Skin epidermis (tissue), 12 donors: ENCODE results near the gene ALKBH4.
"Not testable (repeated sequence)": the region's sequence is repeated elsewhere in the genome, so short reads cannot be mapped to it uniquely, and the experiment has no call there.

ENCODE experiments used
- H3K27ac ChIP-seq, 21 experiments: fragments of 200-600 bp; sonication (generic) in 11 of 21; one replicate each; pipeline ENCODE4 v1.5.0; 2020; ENCODE audit warnings: mild to moderate bottlenecking in 3 of 21, inconsistent platforms in 2 of 21, moderate library complexity in 2 of 21
- H3K4me3 ChIP-seq, 7 experiments: fragments of 200-600 bp; sonication (generic) in 2 of 7; one replicate each; pipeline ENCODE4 v1.5.0; 2020; ENCODE audit warnings: inconsistent platforms in 2 of 7, mild to moderate bottlenecking in 2 of 7, moderate library complexity in 1 of 7

Gene ALKBH4

DNA sequence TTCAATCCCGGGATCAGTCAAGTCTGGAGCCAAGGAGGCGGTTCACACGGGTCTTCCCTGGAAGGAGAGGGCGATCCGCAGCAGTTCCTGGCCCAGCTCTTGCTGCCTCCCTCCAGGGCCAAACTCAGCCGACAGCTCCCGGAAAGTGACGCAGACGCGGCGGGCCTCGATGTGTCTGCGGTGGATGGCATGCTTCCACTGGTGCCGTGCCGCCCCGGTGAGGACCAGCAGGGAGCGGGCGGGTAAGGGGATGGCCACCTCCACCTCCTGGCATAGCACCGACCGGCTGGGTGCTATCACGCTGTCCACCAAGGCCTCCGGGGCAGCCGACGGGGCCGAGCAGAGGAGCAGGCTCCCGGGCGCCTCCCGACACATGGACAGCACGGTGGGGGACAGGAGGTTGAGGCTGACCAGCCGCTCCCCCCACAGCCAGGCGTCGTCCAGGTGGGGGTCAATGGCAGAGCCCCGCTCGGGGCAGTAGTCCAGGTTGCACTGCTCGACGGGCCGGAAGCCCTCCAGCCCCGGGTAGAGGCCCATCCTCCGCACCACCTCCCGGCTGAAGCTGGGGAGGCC is 7.2 kb downstream of the ALKBH4 start:
- no peak overlapping the region for H3K27ac ChIP-seq
- H3K4me3 ChIP-seq: no peak overlapping the region

DNA sequence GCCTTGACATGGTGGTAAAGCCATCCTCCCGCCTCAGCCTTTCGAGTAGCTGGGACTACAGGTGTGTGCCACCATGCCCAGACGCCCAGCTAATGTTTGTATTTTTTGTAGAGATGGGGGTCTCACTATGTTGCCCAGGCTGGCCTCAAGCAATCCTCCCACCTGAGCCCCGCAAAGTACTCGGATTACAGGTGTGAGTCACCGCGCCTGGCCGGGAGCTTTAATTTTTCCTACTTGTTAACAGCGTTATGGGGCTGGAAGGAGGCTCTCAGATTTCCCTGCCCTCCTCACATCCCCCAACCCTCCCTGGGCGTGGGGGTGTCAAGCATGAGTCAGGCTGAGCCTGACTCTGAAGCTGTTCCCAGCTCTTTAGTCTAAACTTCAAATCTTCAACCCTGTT is 8.3 kb downstream of the ALKBH4 start:
- Histone ChIP-seq H3K4me3 (no peak overlapping the region), H3K27ac (no peak overlapping the region)

DNA sequence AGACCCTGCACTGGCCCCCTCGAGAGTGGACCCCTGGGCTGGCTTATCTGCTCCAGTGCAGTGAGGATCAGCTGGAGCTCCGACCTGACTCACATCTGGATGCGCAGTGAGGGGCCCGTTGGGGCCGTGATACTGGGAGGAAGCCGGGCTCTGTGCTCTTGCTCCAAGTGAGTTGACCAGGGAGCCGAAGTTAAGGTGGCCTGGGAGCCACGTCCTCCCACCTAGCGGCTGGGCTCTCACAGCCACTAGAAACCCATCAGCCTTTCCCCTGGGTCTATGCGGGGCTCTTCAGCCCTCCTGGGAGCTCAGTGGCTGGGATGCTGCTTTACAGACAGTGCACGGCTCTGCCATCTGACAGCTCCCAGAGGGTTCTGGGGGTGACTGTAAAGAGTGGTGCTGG is 9.1 kb downstream of the ALKBH4 start:
- Histone ChIP-seq H3K4me3 (no peak overlapping the region), H3K27ac (no peak overlapping the region)

DNA sequence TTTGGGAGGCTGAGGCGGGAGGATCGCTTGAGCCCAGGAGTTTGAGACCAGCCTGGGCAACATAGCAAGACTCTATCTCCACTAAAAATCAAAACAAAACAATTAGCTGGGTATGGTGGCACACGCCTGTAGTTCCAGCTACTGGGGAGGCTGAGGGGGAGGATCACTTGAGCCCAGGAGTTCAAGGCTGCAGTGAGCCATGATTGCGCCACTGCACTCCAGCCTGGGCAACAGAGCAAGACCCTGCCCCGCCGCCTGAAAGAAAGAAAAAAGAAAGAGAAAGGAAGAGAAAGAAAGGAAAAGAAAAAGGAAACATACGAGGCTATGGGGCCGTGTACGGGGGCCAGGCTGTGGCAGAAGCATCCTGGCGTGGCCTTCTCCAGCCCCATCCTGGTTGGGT is 9.7 kb downstream of the ALKBH4 start:
- H3K27ac ChIP-seq, H3K4me3 ChIP-seq: not testable (repeated sequence)

DNA sequence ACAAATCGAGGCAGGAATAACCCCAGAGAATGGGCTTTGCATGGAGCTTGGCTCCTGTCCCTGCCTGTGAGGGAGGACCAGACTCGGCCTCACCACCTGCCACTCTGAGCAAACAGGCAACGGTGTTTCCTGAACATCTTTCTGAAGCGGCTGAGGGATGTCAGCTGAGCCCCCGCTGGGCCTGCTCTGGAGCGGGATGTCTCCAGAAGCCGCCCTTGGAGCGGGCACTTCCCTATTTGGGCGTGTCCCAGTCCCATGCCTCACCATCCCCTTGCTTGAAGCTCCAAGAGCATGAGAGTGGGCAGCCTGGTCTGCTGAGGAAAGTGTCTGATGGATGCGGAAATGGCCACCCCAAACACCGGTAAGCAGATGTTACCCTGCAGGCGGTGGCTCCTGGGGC is 10.2 kb downstream of the ALKBH4 start:
- H3K27ac ChIP-seq: no peak overlapping the region
- H3K4me3 ChIP-seq: no peak overlapping the region

DNA sequence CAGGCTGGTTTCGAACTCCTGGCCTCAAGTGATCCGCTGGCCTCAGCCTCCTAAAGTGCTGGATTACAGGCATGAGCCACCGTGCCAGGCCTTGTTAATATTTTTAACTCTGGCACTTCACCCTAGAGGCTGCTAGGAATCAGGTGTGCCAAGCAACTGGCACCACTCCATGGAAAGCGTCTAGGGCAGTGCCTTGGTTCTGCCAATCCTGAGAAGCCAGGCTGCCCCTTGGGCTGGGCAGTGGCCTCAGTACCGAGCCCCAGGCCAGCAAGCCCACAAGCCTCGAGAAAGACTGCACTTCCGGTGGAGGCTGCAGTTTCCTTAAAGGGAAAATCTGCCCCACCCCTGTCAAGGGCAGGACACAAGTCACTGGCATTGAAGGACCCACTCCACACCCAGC is 11.3 kb downstream of the ALKBH4 start:
- Histone ChIP-seq H3K4me3 (no peak overlapping the region), H3K27ac (no peak overlapping the region)

DNA sequence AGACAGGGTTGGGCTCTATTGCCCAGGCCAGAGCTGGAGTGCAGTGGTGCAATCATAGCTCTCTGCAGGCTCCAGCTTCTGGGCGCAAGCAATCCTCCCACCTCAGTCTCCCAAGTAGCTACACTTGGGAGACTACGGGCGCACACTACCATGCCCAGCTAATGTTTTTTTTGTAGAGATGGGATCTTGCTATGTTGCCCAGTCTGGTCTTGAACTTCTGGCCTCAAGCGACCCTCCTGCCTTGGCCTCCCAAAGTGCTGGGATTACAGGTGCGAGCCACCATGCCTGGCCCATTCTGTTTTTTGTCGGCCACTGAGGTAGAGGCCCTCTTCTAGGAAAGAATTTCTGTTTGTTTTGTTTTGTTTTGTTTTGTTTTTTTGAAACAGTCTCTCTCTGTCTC is 12.2 kb downstream of the ALKBH4 start:
- Histone ChIP-seq H3K4me3 (no peak overlapping the region), H3K27ac (no peak overlapping the region)

DNA sequence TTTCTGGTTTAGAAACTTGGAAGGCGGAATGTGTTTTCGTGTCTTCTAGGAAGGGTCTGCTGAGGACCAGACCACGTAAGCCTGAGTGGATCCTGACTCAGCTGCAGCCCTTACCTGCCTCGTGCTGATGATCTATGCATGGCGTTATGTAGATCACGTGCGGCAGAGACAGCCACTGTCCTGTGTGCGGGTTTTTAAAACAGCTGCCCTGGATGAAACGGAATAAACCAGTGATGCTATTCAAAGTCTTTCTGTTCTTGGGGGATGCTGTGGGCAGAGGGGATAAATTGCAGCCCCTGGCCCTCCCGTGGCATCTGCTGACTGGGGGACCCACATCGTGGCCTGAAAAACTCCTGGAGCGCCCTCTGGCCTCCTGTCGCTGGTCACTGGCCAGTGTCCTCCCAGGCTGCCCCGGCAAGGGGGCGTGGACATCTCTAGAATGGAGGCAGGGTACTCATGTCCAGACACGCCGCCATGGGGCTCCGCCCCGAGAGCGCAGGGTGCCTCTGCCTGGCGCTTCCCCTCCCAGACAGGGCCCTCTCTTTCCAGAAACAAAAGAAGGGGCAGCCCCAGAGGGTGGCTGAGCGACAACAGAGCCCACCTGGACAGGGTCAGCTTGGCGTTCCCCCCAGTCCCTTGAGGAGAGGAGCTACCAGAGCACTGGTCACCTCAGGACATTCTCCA is 13.2 kb downstream of the ALKBH4 start:
- Histone ChIP-seq H3K27ac (no peak overlapping the region), H3K4me3 (no peak overlapping the region)

DNA sequence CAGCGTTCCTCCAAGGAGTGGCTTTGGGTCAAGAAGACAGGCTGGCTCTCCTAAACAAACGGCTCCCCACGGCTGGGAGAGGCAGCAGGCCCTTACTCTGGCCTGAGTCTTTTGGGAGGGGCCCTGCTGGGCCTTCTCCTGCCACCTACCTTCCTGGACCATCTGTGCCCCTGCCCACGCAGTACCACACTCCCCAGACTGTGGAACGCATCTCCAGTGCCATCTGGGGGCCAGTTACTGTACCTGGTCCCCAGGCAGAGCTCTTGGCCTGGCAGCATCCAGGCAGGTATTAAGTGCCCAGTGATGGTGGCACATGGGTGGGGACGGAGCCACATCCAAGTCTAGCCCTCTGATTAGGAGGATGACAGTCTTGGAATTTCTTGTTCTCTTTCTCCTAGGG is 14.4 kb downstream of the ALKBH4 start:
- H3K27ac ChIP-seq: no peak overlapping the region
- H3K4me3 ChIP-seq: no peak overlapping the region

DNA sequence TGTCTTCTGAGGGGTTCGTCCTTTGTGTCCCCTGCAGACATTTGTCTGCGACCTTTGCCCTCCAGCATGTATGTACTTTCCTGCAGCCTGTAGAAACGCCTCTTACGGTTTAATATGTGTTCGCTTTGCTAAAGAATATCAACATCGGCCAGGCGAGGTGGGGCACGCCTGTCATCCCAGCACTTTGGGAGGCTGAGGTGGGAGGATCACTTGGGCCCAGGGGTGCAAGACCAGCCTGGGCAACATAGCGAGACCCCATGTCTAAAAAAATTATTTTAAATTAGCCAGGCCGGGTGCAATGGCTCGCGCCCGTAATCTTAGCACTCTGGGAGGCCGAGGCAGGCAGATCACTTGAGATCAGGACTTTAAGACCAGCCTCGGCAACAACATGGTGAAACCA is 15.5 kb downstream of the ALKBH4 start:
- no peak overlapping the region for H3K4me3 ChIP-seq
- H3K27ac ChIP-seq: no peak overlapping the region

DNA sequence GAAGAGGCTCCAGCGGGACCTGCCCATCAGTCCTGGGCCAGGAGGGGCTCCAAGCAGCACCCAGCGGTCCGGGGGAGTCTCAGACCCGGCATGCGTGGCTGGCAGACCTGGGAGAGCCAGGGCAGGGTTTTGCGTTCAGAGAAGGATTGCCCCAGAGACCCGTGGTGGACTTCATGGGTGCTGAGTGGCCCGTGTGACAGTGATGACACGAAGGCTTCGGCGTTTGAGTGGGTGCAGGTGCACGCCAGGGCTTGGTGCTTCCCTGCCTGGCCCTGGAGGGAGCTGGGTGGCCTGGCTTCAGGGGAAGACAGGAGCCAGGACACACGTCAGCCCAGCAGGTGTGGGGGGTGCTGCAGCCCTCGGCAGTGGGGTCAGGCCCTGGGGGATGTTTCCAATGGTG is 17.4 kb downstream of the ALKBH4 start:
- Histone ChIP-seq H3K27ac (no peak overlapping the region), H3K4me3 (no peak overlapping the region)

DNA sequence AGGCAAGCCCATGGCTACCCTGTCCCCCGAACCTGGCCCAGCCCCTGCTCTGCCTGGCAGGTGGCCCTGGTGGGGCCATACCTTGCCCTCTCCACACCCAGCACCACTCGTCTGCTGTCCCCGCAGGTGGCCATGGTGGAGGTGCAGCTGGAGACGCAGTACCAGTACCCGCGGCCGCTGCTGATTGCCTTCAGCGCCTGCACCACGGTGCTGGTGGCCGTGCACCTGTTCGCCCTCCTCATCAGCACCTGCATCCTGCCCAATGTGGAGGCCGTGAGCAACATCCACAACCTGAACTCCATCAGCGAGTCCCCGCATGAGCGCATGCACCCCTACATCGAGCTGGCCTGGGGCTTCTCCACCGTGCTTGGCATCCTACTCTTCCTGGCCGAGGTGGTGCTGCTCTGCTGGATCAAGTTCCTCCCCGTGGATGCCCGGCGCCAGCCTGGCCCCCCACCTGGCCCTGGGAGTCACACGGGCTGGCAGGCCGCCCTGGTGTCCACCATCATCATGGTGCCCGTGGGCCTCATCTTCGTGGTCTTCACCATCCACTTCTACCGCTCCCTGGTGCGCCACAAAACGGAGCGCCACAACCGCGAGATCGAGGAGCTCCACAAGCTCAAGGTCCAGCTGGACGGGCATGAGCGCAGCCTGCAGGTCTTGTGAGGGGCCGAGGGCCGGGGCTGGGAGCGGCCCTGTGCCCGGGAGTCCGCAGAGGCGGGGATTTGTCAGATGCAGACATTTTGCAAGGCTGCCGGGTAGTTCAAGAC is 18.1 kb downstream of the ALKBH4 start:
- Histone ChIP-seq H3K4me3 (no peak overlapping the region), H3K27ac (no peak overlapping the region)

DNA sequence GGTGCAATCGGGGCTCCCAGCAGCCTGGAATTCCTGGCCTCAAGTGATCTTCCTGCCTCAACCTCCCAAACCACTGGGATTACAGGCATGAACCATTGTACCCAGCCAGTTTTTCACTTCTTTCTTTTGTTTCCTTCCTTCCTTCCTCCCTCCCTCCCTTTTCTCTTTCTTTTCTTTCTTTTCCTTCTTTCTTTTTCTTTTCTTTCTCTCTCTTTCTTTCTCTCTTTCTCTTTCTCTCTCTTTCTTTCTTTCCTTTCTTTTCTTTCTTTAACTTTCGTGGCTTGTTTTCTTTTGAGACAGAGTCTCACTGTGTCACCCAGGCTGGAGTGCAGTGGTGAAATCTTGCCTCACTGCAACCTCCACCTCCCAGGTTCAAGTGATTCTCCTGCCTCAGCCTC is 19.0 kb downstream of the ALKBH4 start:
- H3K27ac ChIP-seq: peak overlapping the region in 1 of 21 experiments; percentile 27
- no peak overlapping the region for H3K4me3 ChIP-seq

DNA sequence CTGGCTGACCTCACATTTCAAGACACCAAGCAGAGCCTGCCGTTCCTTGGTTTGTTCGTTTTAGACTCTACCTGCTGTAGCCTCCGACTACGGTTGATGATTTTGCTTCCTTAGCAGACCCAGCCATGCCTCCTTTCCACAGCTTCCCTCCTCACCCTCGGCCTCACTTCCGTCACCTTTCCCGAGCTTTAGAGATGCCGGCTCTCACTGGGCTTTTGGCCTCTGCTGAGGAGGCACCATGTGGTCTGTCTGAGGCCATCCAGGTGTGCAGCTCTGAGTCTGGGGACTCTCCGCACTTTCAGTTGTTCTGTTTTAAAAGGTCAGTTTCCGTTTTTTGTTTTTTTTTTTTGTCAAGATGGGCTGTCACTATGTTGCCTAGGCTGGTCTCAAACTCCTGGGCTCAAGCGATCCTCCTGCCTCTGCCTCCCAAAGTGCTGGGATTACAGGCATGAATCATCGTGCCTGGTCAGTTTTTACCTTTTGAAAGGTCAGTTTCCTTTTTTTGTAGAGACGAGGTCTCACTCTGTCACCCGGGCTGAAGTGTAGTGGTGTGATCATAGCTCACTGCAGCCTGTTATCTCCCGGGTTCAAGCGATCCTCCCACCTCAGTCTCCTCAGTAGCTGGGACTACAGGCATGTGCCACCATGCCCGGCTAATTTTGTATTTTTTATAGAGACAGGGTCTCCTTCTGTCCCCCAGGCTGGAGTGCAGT is 19.5 kb downstream of the ALKBH4 start:
- peak overlapping the region in 1 of 21 experiments; percentile 27 for H3K27ac ChIP-seq
- H3K4me3 ChIP-seq: no peak overlapping the region

DNA sequence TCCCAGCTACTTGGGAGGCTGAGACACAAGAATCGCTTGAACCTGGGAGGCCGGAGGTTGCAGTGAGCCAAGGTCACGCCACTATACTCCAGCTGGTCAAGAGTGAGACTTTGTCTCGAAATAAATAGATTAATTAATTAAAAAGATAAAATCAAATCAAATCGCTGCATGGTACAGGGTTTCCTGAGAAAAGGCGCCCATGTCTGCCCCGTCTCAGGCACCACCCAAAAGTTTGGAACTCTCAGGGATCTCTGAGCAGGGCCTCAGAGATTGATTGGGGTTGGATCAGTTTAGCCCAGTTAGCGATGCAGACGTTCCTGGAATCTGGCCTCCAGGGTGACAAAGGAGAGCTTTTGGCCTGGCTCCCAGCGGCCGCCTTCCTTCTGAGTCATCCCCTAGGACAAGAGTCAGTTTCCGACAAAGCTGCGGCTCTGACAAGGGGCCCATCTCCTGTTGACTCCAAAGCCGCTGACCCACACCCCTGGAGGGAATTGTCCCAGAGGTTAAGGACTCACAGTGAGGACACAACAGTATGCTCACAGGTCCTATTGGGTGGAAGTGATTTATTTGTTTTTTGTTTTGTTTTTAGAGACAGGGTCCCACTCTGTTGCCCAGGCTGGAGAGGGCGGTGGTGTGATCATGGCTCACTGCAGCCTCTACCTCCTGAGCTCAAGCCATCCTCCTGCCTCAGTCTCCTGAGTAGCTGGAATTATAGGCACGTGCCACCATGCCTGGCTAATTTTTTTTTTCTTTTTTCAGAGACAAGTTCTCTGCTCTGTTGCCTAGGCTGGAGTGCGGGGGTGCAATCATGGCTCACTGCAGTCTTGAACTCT is 24.5 kb downstream of the ALKBH4 start:
- peak overlapping the region in 3 of 21 experiments; percentile 2 to 60 (median 27) for H3K27ac ChIP-seq

DNA sequence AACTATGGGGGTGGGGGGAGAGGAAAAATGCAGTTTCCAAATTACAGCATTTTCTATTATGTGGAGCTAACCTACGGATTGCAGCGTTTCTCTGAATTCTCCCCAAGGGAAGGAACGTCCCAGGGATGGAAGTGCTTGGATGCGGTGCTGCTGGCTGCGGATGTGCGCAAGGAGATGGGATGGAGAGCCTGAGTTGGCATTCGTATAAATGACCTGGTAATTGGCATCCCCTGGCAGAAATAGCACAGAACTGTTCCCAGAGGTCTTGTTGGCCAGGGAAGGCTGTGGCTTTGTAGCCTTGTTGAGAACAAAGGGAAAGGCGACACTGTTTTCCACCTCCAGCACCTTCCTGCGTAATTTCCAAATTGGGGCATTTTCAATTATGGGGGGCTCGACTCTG is 28.5 kb downstream of the ALKBH4 start:
- H3K27ac ChIP-seq: no peak overlapping the region
- no peak overlapping the region for H3K4me3 ChIP-seq

More for the DNA sequence above, 24.5 kb downstream of the ALKBH4 start:
- no peak overlapping the region for H3K4me3 ChIP-seq

DNA sequence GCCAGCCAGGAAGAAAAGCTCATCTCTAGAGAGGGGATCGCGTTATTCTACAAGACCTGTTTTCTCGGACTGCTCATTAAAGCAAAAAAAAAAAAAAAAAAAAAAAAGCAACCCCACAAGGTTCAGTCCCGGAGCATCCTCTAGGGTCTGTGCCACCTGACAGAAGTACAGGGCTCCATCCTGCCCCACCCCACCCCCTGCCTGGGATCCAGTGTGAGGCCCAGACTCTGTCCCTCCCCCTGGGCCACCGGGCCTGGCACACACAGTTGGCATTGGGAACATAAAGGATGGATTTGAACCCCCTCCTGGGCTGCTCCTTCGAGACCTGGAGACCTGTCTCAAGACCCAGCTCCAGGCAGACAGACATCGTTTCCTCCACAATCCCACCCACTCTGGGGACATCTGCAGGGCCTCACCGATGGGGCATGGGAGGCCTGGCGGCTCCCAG is 30.6 kb downstream of the ALKBH4 start:
- Histone ChIP-seq H3K27ac (peak overlapping the region in 20 of 21 experiments; percentile 61 to 99 (median 87)), H3K4me3 (peak overlapping the region; percentile 80 to 91 (median 82))

DNA sequence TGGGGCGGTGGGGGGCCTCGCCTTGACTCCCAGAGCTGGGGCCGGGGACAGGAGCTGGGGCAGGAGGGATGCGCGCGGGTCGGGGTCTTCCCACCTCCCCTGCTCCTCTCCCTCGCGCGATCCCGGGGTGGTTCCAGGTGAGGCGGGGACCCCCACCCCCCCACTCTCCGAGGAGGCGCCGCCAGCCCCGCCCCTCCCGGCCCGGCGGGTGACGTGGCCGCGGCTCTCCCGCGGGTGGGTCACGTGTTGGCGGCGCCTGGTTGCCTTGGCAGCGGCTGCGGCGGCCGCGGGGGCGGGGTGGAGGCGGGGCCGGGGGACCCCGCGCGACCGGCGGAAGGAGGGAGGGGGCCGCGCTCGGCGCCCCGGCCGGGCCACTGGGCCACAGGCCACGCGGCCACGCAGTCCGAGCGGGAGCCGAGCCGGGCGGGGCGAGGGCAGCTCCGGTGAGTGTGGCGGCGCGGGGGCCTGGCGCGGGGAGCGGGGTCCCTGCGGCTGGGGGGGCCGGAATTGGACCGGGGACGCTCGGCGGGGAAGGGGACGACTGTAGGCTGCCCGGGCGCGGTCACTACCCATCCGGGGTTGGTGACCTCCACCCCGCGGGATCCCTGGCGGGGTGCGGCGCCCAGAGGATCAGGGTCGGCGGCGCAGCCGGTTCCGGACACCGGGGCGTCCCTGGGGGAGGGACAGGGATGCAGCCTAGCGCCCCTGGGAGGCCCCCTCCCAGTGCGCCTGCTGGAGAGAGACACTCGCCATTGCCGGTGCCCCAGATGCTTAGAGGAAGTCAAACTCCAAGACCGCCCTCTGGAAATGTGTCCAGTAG is 31.2 kb downstream of the ALKBH4 start, which contains the start of gene ORAI2:
Gene ORAI2, plus strand, starts transcription at position 357 of the 820 bp plus-strand sequence. CDS start 5,382 bp downstream, outside the sequence.
- Histone ChIP-seq H3K4me3 (peak within 1 kb of the TSS; percentile 80 to 91 (median 82)), H3K27ac (peak within 1 kb of the TSS; percentile 52 to 99 (median 87))
